ENCODE measurements around the gene SLAMF1.
A peak's percentile ranks its signal among the peaks of the same experiment; 100 is the strongest.
"Not testable (repeated sequence)": the region's sequence is repeated elsewhere in the genome, so short reads cannot be mapped to it uniquely, and the experiment has no call there.

SLAMF1 gene

DNA sequence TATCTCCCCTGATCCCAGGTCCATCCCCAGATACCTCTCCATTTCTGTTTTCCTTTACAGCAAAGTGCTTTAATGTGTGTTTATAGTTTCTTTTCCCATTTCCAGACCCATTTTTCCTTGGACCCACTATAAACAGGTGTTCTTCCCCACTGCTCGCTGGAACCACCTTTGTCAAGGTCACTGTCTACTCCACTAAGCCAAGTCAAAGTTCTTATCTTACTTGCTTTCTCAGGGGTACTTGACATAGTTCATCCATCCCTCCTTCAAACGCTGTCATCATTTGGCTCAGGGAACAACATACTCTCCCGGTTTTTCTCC is 8.3 kb downstream of the SLAMF1 start:
- DNase-seq = no peak

DNA sequence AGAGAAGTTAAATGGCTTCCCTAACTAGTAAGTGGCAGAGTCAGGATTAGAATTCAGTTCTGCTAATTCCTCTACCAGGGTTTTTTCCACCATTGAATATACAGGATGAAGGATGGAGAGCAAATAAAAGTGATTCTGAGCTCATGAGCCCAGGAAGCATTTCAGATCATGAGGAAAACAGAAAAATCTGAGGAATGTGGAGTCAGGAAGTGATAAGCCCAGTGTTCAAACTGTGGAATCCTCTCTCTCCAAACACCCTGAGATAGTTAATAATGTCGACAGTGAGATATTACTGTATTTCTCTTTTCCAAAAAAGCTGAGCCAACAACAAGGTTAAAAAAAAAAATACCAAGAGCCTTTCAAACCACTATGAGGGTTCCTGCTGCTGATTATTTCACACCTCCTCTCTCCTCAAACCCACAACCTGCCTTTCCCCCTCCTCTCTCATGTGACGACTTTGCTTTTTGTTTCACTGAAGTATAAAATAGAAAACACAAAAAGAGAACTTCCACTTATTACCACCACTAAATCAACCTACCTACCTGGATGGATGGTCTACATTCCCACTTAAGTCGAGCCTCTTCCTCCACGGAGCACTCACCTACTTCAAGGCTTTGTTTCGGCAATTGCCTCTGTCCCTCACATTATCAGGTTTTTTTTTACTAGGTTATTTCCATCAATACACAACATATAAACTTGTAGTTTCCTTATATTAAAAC is 8.9 kb downstream of the SLAMF1 start:
- DNase-seq = no peak

DNA sequence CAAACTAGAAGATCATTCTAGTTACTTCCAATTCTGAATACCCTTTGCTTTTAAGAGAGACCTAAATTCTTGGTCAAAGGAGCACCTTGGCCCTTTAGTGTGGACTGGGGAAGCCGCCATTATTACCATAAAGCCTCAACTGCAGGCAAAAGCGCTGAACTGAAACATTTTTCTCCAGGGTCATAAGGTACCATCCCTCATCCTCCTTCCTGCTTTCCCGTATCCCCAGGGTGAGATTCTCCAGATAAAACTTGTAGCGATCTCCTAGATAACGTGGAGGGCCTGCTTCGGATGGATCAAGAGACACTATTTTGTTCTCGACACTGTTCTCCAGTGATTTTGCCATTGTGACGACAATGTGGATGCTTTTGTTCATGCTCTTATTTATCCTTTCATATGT is 9.8 kb downstream of the SLAMF1 start:
- no peak for DNase-seq

DNA sequence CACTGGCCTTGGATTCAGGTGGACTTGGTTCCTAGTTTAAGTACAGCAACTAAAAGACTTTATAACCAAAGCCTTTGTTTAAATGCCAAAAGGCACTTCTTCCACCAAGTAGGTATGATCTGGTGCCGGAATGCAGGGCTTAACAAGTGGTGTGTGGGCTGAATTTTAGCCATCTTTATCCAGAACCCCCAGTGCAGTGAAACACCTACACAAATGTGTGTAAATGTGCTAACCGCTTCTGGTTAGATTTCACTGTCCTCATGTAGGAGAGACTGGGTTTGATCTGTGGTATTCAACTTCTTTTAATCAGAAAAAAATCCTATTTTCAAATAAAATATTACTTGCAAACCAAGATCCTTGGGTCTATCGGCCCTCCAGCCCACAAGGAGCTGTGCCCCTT is 10.3 kb downstream of the SLAMF1 start:
- DNase-seq = no peak

GRCh38 chr1:160636076-160636475 is 10.8 kb downstream of the SLAMF1 start:
- DNase-seq = no peak

- no peak for DNase-seq
Observed at GRCh38 chr1:160634543-160635491, 12.0 kb downstream of the SLAMF1 start.

DNA sequence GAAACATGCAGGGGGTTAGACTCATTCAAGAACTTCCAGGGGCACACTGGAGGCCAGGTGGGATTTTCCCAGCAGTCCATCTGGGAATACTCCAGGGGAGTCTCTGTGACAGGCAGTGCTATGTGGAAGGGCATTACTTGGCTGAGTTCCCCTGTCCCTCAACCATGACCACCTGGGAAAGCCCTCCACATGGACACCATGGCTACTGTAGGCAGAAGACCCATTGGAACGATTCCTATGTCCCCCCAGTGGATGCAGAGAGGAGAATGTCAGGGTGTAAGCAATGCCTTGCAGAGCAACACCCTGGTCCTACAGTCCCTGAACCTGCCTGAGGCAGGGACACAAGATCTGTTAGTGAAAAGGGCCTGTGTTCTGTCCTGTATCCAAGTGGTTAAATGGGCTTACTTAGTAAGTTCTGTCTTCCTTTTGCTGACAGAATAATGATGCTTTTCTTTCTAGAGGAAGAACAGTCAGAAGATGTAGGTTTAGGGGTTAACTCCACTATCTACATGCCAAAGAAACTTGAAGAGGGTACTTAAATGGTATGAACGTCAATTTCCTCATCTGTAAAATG is 13.4 kb downstream of the SLAMF1 start:
- DNase-seq = no peak

DNA sequence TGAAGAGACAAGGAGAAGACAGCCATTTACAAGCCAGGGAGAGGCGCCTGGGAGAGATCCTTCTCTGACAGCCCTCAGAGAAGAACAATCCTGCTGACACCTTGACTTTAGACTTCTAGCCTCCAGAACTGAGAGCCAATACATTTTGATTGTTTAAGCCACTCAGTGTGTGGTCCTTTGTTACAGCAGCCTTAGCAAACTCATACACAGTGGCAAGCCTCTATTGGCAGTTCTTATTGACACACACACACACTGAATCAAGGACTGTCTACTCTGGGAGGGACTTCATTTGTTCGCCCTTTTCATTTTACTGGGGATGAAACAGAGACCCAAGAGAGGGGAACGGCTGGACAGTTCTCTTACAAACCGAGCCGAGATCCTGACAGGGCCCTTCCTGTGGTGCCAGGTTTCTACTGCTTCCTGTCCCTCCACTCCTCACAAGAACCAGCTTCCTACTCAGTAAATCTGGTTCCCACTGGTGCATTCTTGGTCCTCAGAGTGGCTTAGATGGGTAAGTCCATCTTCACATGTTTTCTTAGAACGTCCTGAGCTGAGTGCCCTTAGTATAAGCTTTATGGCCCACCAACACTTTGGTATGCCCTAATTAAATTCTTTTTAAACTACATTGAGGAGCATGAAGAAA is 14.7 kb downstream of the SLAMF1 start:
- no peak for DNase-seq

GRCh38 chr1:160630523-160631451 is 16.1 kb downstream of the SLAMF1 start:
- no peak for DNase-seq

- DNase-seq = no peak
Observed at GRCh38 chr1:160629286-160630210, 17.3 kb downstream of the SLAMF1 start.

- DNase-seq = no peak
Observed at GRCh38 chr1:160628799-160629263, 18.0 kb downstream of the SLAMF1 start.

DNA sequence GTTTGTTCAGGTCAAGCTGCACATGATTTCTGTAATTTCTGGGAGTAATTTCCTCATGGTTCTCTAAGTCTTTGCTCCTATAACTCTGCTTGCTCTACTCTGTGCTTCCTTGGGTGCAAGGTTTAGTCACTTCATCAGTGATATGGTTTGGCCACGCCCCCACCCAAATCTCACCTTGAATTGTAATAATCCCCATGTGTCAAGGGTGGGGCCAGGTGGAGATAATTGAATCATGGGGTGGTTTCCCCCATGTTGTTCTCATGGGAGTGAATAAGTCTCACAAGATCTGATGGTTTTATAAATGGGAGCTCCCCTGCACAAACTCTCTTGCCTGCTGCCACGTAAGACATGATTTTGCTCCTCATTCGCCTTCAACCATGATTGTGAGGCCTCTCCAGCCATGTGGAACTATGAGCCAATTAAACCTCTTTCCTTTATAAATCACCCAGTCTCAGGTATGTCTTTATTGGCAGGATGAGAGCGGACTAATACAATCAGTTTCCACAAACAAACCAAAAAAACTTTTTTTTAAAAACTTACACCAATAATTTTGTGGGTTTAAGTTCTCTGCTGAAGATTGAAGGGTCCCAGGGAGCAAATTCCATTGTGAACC is 19.1 kb downstream of the SLAMF1 start:
- not testable (repeated sequence) for DNase-seq

GRCh38 chr1:160626509-160627342 is 20.1 kb downstream of the SLAMF1 start:
- peak in 1 of 2 experiments; percentile 6 for DNase-seq

- DNase-seq = peak; percentile 55 to 76
Observed at GRCh38 chr1:160625725-160626498, 20.9 kb downstream of the SLAMF1 start.

GRCh38 chr1:160625321-160625720 is 21.5 kb downstream of the SLAMF1 start:
- DNase-seq = no peak

DNA sequence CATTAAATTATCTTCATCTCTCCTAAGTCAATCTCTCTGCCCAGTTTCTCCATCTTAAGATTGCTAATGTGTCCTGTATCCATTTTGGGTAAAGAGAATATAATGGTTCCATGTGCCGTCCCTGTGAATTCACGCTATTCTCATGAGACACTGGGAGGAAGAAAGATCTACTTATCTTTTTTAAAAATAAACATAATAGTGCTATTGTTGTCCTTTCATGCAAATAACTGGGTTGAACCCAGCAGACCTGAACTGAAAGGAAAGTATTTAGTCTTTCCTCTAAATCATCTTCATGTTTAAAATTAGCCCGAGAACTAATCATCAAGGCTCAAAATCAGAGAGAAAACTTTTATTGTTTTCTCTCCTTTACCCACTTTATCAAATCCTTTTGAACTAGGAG is 22.4 kb downstream of the SLAMF1 start:
- DNase-seq = no peak

GRCh38 chr1:160623862-160624261 is 23.0 kb downstream of the SLAMF1 start:
- no peak for DNase-seq

GRCh38 chr1:160623227-160623633 is 23.6 kb downstream of the SLAMF1 start:
- DNase-seq = no peak

Data from AML-193 (cell line).